HG03103 (cell line): Measurements from ENCODE around the gene CKAP2.
"Not testable (repeated sequence)": the region's sequence is repeated elsewhere in the genome, so short reads cannot be mapped to it uniquely, and the experiment has no call there.

Source experiments
- ATAC-seq: cut with Tn5 transposase; IDR thresholded peaks from one replicate; pipeline ENCODE4 v1.9.1; 2021; ENCODE audit warnings: low read depth; ENCODE audit not compliant: unreplicated experiment

The CKAP2 gene

DNA sequence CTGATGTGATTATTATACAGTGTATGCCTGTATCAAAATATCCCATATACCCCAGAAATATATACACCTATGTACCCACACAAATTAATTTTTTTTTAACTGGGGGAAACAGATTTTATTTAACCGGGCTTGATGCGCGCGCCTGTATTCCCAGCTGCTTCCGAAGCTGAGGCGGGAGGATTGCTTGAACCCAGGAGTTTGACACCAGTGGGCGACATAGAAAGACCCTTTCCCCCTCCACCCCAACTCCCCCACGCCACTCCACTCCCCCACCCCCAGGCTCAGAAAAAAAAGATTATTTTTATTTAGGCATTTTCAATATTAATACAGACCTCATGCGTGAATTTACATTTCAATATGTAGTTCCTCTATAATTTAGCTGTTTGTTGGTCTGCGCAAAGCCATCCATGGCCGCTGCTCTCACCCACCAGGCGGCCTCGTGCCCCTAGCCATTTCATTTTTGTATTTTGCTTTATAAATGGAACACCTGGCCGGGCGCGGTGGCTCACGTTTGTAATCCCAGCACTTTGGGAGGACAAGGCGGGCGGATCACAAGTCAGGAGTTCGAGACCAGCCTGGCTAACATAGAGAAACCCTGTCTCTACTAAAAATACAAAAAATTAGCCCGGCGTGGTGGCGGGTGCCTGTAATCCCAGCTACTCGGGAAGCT is 4.0 kb upstream of the CKAP2 start:
- ATAC-seq = no peak

DNA sequence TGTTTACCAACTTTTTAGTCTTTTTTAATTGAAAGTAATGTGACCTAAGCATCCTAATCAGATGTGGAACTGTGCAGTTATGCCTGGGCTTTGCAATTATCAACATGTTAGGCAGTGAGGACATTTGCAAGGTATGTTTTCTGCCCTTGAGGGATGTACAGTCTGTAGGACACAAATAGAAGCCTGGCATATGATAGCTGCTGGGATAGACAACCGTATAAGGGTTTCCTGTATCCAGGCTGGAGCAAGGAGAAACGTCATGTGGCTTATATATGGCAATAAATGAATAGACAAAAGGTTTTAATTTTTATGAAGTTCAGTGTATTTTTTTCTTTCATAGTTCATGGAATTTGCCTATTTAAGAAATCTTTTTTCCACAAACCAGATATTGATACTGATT is 2.8 kb upstream of the CKAP2 start:
- ATAC-seq = no peak

DNA sequence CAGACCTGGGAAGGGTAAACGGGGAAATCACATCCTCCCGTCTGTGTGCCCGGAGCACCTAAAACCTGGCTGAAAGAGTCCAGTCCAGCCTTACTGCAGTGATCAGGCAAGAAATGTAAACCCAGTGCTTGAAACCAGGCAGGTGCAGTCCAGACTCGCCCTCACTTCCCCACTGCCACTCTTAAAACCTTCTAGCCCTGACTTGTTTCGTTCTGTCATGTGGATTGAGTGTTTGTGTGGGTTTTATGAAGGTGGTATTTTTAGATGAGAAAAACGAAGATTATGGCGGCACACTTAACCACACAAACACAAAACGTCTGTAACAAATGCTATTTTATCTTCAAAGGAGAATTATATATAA is 839 bp upstream of the CKAP2 start:
- peak; percentile 25 for ATAC-seq

DNA sequence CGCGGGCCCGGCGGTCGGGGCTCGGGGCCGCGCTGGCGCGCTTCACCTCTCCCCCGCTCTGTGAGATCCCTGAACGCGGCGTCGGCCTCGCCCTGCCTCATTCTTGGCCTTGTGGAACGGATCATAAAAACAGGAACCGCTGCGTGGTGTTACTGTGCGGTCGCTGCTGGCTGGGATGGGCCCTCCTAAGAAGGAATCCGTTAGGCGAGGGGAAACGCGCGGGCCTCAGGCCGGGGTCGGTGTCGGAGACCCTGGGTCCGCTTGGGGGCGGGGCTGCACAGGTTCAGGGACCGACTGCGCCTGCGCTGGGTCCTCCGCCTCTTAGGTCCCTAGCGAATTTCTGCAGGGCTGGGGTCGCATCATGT is 381 bp downstream of the CKAP2 start:
- peak; percentile 25 for ATAC-seq

DNA sequence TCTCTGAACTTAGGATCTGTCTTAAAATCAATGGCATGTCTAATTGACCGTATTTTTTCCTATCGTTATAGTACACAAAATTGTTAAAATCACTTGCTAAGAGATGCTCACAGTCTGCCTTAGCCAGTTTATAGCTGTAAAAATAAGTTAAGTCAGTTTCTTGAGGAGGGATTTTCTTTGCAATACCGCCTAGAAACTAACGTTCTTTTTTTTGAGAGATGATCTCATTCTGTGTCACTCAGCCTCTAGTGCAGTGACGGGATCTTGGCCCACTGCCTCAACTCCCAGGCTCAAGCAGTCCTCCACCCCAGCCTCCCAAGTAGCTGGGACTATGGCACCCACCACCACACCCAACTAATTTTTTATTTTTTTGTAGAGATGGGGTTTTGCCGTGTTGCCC is 4.4 kb downstream of the CKAP2 start:
- no peak for ATAC-seq

DNA sequence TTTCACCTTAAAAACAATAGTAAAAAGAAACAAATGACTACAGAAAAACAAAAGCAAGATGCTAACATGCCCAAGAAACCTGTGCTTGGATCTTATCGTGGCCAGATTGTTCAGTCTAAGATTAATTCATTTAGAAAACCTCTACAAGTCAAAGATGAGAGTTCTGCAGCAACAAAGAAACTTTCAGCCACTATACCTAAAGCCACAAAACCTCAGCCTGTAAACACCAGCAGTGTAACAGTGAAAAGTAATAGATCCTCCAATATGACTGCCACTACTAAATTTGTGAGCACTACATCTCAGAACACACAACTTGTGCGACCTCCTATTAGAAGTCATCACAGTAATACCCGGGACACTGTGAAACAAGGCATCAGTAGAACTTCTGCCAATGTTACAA is 6.0 kb downstream of the CKAP2 start:
- ATAC-seq = no peak

DNA sequence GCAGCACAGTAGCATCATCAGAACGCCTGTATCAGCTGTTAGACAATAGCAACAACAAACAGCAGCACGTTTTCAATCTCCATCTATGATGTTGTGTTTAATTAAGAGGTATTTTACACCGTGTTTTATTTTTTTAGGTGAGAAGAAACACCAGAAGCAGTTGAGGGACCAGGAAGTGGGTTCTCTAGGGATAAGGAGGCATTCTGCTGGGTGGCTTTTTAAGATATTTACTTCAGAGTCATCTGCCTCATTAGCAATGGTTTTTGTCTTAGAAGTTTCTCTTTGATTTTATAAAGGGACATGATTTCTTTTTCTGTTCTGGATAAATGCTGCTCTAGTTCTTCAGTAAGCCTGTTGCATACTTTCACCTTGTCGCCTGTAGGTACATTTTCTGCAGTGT is 8.2 kb downstream of the CKAP2 start:
- no peak for ATAC-seq

DNA sequence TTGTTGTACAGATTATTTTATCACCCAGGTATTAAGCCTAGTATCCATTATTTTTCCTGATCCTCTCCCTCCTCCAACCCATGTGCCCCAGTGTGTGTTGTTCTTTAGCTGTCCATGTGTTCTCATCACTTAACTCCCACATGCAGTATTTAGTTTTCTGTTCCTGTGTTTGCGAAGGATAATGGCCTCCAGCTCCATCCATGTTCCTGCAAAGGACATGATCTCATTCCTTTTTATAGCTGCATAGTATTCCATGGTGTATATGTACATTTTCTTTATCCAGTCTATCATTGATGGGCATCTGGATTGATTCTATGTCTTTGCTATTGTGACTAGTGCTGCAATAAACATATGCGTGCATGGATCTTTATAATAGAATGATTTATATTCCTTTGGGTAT is 13.2 kb downstream of the CKAP2 start:
- ATAC-seq = not testable (repeated sequence)

DNA sequence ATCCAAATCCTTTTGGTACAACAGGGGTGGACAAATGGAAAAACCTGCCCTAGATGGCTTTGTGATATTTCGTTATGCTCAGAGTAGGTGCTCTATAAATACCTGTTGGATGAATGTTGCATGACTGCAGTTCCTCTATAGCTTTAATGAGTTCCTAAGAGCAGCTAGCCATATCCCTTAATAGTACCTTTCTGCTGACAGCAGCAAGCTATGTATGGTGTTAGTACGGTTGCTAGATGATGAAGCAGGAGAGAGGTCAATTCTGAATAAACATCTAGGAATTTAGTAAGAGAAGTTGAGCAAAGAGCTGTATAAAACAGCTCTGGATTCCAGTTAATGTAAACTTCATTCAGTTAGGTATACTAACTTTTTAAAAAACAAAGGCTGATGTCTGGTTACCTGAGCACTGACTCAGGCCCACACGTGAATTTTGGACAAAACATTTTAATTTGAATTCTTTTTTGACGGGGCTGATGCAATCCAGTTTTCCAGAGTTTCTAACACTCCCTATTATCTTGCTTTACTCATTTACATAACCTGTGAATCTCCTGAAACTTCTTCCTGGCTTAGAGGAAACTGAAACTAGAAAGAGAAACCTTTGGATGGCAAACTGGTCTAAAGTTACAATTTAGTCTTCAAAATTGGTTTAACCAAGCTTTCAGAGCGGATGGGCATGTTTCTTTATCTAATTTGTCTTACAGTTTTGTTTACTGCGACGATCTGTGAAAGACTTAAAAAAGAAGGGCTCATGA is 25.6 kb downstream of the CKAP2 start:
- ATAC-seq = not testable (repeated sequence)

DNA sequence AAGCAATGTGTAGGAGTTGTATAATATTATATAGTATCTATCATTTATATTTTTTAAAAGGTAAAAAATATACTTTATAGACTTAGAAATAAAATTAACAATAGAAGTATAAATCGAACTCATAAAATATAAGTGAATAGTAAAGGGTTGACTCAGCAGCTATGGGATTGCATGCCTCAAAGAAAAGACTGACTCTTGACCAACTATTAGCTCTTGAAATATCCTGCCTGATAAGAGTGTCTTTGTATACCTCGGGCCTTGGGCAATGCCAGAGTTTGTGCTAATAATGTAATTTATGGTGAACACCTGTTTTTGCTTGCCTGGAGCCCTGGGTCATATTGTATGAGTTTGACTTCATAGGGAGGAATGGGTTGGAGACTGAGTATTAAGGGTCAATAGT is 31.8 kb downstream of the CKAP2 start:
- ATAC-seq = not testable (repeated sequence)

DNA sequence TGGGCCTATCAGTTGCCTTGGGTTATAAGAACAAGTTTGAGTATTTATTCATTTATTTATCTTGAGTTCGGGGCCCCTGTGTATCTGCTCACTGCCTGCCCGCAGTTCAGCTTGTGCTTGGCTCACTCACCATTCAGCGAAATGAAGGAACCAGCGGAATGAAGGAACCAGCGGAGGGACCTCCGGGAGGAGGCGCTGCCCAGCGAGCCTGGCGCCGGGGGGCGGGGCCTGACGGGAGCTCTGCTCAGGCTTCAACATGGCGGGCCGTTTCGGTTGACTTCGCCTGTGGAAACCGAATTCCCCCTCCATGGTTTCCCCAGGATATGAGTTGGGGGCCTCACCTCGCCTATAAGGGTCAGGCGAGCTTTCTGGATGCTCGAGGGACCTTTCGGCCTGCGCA is 33.5 kb downstream of the CKAP2 start:
- not testable (repeated sequence) for ATAC-seq

DNA sequence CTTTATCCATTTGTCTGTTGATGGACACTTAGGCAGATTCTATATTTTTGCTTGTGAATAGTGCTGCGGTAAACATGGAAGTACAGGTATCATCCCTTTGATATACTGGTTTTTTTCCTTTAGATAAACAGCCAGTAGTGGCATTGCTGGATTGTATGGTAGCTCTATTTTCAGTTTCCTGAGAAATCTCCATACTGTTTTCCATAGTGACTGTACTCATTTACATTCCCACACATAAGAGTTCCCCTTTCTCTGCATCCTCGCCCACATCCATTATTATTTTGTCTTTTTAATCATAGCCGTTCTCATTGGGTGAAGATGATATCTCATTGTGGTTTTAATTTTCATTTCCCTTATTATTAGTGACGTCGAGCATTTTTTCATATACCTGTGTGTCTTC is 35.7 kb downstream of the CKAP2 start:
- not testable (repeated sequence) for ATAC-seq

DNA sequence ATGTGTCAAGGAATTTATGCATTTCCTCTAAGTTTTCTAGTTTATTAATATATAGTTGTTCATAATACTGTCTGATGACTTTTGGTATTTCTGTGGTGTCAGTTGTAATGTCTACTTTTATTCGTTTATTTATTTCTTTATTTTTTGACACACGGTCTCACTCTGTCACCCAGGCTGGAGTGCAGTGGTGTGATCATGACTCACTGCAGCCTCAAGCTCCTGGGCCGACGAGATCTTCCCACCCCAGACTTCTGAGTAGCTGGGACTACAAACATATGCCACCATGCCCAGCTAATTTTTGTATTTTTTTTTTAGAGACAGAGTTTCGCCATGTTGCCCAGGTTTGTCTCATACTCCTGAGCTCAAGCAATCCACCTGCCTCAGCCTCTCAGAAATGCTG is 39.0 kb downstream of the CKAP2 start:
- ATAC-seq = not testable (repeated sequence)

DNA sequence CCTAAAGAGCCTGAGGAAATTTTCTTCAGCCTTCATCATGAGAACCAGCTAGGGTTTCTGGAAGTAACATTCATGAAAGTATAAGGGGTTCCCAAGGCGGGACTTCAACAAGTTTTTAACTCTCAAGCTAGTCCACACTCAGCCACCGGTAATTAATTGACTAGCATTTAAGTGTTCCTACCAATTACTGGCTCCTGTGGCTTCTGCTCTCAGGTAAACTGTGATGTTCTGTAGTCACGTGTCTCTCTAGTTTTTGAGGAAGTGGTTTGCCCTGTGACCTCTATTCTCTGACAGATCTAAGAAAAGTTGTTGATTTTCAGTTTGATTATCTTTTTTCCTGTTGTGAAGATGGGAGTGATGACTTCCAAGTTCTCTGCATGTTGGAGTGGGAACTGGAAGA is 42.7 kb downstream of the CKAP2 start:
- peak; percentile 63 for ATAC-seq

DNA sequence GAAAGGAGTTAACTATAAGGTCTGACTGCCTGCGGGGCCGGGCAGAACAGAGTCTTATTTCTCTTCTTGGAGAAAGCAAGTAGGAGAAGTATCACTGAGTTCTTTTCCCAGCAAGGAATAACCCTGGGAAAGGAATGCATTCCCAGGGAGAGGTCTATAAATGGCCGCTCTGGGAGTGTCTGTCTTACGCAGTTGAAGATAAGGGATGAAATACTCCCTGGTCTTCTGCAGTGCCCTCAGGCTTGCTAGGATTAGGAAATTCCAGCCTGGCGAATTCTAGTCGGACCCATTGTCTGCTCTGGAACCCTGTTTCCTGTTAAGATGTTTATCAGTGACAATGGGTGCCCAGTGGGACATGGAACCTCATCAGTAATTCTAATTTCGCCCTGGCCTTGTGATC is 47.0 kb downstream of the CKAP2 start:
- ATAC-seq = not testable (repeated sequence)

DNA sequence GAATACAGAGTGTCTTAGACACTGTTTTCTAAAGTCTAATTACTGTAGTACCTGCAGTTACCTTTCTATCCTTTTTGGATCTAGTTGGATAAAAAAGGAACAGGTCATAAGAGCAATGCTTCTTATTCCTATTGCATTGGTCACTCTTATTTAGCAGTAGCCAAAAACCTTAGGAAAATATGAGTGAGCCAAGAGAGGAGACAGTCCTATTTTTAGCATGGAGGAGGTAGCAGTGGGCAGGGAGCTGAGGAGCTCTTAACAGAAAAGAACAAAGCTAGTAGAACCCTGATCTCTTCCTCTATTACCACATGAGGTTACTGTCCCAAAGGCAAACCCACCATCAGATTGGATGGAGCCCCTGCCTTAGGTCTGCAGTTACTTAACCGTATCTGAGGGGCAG is 50.6 kb downstream of the CKAP2 start:
- ATAC-seq = not testable (repeated sequence)

DNA sequence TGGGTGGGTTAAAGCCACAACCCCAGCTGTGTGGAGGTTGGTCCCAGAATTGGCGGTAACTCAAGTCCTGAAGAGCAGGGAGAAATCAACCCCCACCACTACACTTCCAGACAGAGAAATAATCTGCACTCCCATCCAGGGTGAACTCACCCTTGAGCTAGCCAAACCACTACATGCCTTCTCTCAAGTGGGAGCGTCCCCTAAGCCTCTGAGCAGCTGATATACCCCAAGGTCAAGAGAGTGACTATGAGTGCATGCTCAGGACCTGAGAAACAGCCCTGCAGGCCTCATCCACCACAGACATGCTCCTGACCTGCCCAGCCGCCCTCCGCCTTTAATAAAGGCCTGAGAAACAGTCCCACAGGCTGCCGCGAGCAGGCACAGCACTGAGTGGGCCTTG is 54.3 kb downstream of the CKAP2 start:
- ATAC-seq = not testable (repeated sequence)

DNA sequence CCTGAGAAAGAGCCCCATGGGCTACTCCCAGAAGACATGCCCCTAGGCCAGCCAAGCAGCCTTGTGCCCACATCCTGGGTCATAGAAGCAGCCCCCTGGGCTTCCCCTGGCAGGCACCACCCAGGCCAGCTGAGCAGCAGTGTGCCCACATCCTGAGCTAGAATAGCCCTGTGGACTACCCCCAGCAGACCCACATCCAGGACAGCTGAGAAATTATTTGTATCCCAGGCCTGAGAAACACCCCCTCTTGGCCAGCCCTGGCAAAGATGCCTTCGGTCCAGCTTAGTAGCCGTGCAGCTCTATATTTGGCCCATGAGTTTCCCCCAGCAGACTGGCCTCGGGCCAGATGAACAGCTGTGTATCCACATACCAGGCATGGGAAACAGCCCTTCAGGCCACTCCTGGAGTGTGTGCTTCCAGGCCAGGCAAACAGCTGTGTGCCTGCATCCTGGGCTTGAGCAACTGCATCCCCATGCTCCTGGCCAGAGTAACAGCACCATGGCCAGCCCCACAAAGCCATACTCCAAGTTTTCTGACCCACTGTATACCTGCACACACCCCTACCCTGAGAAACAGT is 55.0 kb downstream of the CKAP2 start:
- ATAC-seq = not testable (repeated sequence)

DNA sequence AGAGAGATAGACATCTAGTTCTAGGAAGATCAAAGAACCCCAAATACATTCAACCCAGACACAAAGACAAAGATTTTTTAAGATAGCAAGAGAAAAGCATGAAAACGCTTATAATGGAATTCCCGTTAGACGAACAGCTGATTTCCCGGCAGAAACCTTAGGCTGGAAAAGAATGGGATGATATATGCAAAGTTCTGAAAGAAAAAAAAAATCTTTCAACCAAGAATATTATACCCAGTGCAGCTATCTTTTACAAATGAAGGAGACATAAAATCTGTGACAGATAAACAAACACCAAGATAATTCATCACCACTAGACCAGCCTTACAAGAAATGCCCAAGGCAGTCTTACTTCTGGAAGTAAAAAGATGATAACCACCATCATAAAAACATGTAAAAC is 56.3 kb downstream of the CKAP2 start:
- not testable (repeated sequence) for ATAC-seq

DNA sequence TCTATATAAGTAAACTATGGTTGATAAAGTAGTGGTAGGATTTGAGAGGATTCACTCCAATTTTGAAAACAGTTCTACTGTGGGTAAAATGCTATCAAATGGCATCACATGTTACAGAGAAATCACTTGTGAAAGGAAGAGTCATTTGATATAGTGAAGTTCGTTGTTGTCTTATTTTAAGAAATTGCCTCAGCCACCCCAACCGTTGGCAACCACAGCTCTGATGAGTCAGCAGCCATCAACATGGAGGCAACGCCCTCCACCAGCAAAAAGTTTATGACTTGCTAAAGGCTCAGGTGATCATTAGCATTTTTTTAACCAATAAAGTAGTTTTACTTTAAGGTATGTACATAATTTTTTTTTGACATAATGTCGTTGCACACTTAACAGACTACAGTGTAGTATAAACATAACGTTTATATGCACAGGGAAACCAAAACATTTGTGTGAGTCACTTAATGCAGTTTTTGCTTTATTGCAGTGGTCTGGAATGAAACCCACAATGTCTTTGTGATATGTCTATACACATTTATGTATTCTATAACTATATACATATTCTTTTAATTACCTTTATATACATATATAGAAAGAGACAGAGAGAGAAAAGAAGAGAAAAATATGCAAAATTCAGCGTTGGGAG is 58.8 kb downstream of the CKAP2 start:
- ATAC-seq = not testable (repeated sequence)

DNA sequence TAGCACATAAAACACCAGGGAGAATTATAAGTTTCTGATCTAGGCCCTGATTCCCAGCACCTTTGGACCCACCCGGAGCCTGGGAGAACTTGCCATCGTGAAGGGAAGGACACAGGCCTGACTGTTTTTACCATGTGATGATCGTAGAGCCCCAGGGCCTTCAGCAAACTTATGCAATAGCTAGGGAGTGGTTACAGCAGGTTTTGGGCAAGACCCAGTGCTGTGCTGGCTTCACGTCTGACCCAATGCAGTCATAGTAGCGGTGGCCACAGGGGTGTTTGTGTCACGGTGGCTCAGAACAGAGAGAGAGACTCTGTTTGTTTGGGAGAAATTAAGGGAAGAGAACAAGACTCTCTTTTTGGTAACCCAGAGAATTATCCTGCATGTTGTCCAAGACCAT is 68.0 kb downstream of the CKAP2 start:
- ATAC-seq = not testable (repeated sequence)
